HepG2 (cell line): Measurements from ENCODE around the gene UNKL. TPM values are rescaled to one million over a fixed set of nuclear protein-coding genes. Genes with fewer than 3 reads are reported as not detected.

Experiments
- ATAC-seq: fragments of 200-7000 bp; cut with Tn5 transposase; 3 replicates; pipeline ENCODE4 v1.9.1; 2020; ENCODE audit warnings: mild to moderate bottlenecking, moderate library complexity
- BruUV-seq: library from RNA; stranded (reverse); fragments of 400-500 nt; replicated peaks from 2 replicates; lab custom pipeline; 2021; lab: Mats Ljungman, UMichigan
- CTCF ChIA-PET: fragments of 300-600 bp; formaldehyde crosslinking; extraction: SDS; loops from one replicate; lab custom pipeline; 2021; ENCODE audit warnings: low total read pairs, inconsistent platforms, low intra/inter-chr PET ratio; lab: Yijun Ruan, JAX
- POLR2A ChIA-PET: fragments of 350-600 bp; sonication (Branson Sonifier 250); formaldehyde crosslinking; loops from one replicate; lab custom pipeline; 2020; ENCODE audit warnings: antibody characterized with exemption, inconsistent platforms; lab: Yijun Ruan, JAX
- DNase-seq: peaks from one replicate; pipeline ENCODE4 v3.0.0-alpha.2; 2015; ENCODE audit warnings: low spot score
- FAIRE-seq: peaks from 3 replicates; lab custom pipeline; 2011; peaks lifted over from hg19 to GRCh38; lab: Jason Lieb, UNC
- H2AFZ ChIP-seq: one replicate; pipeline ENCODE4 v1.6.1; 2011; ENCODE audit warnings: low read length, inconsistent platforms
- H3K27ac ChIP-seq: fragments of 300-600 bp; 3 replicates; pipeline ENCODE4 v1.8.0; 2011; ENCODE audit warnings: mixed run types, mild to moderate bottlenecking, mixed read lengths, low read length, inconsistent platforms; ENCODE audit not compliant: insufficient read depth; ENCODE audit errors: extremely low read length
- H3K27me3 ChIP-seq, 2 experiments: fragments of 200-600 bp in 1 of 2; 2 replicates in 1 of 2; 3 replicates in 1 of 2; pipeline versions ENCODE4 v1.6.0 to v1.8.0; 2011; ENCODE audit warnings: low read length in 2 of 2, mild to moderate bottlenecking in 2 of 2, moderate library complexity in 2 of 2, inconsistent platforms in 1 of 2; ENCODE audit not compliant: insufficient read depth in 2 of 2, control insufficient read depth in 1 of 2
- H3K36me3 ChIP-seq, 2 experiments: fragments of 200-600 bp in 1 of 2; replicated peaks in 1 of 2; 2 replicates in 1 of 2; 3 replicates in 1 of 2; pipeline versions ENCODE4 v1.5.1 to v1.8.0; 2011; ENCODE audit warnings: low read length in 2 of 2, inconsistent platforms in 1 of 2; ENCODE audit not compliant: insufficient read depth in 2 of 2, control insufficient read depth in 1 of 2
- H3K4me1 ChIP-seq: 2 replicates; pipeline ENCODE4 v1.5.1; 2012; ENCODE audit warnings: low read length, inconsistent platforms; ENCODE audit not compliant: insufficient read depth
- H3K4me2 ChIP-seq: 2 replicates; pipeline ENCODE4 v1.6.0; 2011; ENCODE audit warnings: low read depth, low read length, inconsistent platforms
- H3K4me3 ChIP-seq, 3 experiments: fragments of 200-600 bp in 1 of 3; sonication (generic), shearing (Covaris generic) in 1 of 3; replicated peaks in 1 of 3; 2 replicates each; pipeline ENCODE4 v1.5.1; 2011 to 2016; ENCODE audit warnings: low read length in 3 of 3, inconsistent platforms in 2 of 3, low read depth in 2 of 3, mild to moderate bottlenecking in 2 of 3, control low read depth in 1 of 3, mixed read lengths in 1 of 3; ENCODE audit not compliant: insufficient read depth in 1 of 3
- H3K79me2 ChIP-seq: one replicate; pipeline ENCODE4 v1.6.1; 2011; ENCODE audit warnings: low read length, inconsistent platforms; ENCODE audit not compliant: insufficient read depth
- H3K9ac ChIP-seq: 2 replicates; pipeline ENCODE4 v1.6.0; 2011; ENCODE audit warnings: mild to moderate bottlenecking, low read depth, low read length, inconsistent platforms; ENCODE audit not compliant: insufficient read depth
- H3K9me3 ChIP-seq: 2 replicates; pipeline ENCODE4 v1.5.1; 2012; ENCODE audit warnings: mild to moderate bottlenecking, low read length
- H4K20me1 ChIP-seq: 2 replicates; pipeline ENCODE4 v1.6.0; 2011; ENCODE audit warnings: inconsistent platforms, mild to moderate bottlenecking, low read length, moderate library complexity; ENCODE audit not compliant: insufficient read depth
- FOSL1 ChIP-seq: sonication (generic); formaldehyde crosslinking; IDR thresholded peaks from 2 replicates; pipeline ENCODE4 v1.9.0; 2021; ENCODE audit warnings: missing genetic modification reagents, borderline replicate concordance
- FUBP1 ChIP-seq: sonication (generic); formaldehyde crosslinking; IDR thresholded peaks from 2 replicates; pipeline ENCODE4 v1.5.1; 2020; ENCODE audit warnings: missing genetic modification reagents, mild to moderate bottlenecking, borderline replicate concordance
- HMGA1 ChIP-seq: sonication (generic); formaldehyde crosslinking; conservative IDR thresholded peaks from 2 replicates; pipeline ENCODE4 v1.4.0; 2020; ENCODE audit warnings: missing genetic modification reagents
- SRY ChIP-seq: sonication (generic); formaldehyde crosslinking; IDR thresholded peaks from 2 replicates; pipeline ENCODE4 v1.8.0; 2022; ENCODE audit warnings: mild to moderate bottlenecking, missing genetic modification reagents
- TEAD3 ChIP-seq: optimal IDR thresholded peaks from 2 replicates; pipeline ENCODE3; 2016; ENCODE audit warnings: borderline replicate concordance
- ZSCAN25 ChIP-seq: sonication (generic); formaldehyde crosslinking; IDR thresholded peaks from 2 replicates; pipeline ENCODE4 v1.8.0; 2022; ENCODE audit warnings: mild to moderate bottlenecking, missing genetic modification reagents
- WGBS: methylation state at CpG from one replicate; pipeline ENCODE4 v1.1.6; 2017; ENCODE audit warnings: low lambda C conversion rate; 5-methylcytosine and 5-hydroxymethylcytosine counted together
- in situ Hi-C: cut with HindIII; loops from 2 replicates; pipeline ENCODE4 v1.10.0; 2017; ENCODE audit warnings: low pct_unique_long_range_greater_than_20kb; ENCODE audit not compliant: extremely low pct_ligation_motif_present
- intact Hi-C: fragments of 100-400 bp; cut with micrococcal nuclease; formaldehyde crosslinking; loops from one replicate; pipeline ENCODE4 v1.10.0; 2022; ENCODE audit not compliant: unreplicated experiment
- polyA plus RNA-seq, 8 experiments: library from polyadenylated mRNA; depleted of rRNA in 3 of 8; stranded (reverse) in 7 of 8; unstranded in 1 of 8; fragments of >200 nt; fragmentation: Illumina TruSeq in 4 of 8; extraction: Trizol in 4 of 8; gene quantifications; 2 replicates each; pipeline versions ENCODE4 v1.2.1 to v1.2.3, GENCODE V29; 2011 to 2016; ENCODE audit warnings: low read depth in 4 of 8, missing spikeins in 1 of 8, mixed read lengths in 1 of 8; ENCODE audit not compliant: insufficient read depth in 1 of 8
- total RNA-seq, 5 experiments: library from RNA; depleted of rRNA; stranded (reverse); fragments of >200 nt; fragmentation: Illumina TruSeq; extraction: Trizol; gene quantifications; 2 replicates each; pipeline ENCODE4 v1.2.3, GENCODE V29; 2016; ENCODE audit warnings: low read depth in 1 of 5

UNKL gene
- total and polyA plus RNA-seq, 2 of the 13 experiments (the other 11 are each of a cell fraction or from before 2014, with no cell fraction given), result 10.4 to 17.6 TPM

- TF ChIP-seq FOSL1 (CRISPR knock-in tag), result no peak
- TF ChIP-seq, all 625 proteins: peak for 0
Measured at GRCh38 chr16:1432388-1433262, 18.1 kb upstream of the UNKL start (continued).

GRCh38 chr16:1431497-1432270 lies 17.2 kb upstream of the UNKL start:
- WGBS, result 45% methylated on average over 11 of the region's 20 CpGs
- H3K79me2 ChIP-seq, result no peaks in the 10 kb centered on the region
- ChIA-PET POLR2A (interaction anchor here (1.7 to 3.1 kb wide), 2 partner anchors 9 to 11 kb away, joined by 6 to 47 read pairs; partner anchors contain the start of gene UQCC4), CTCF (no interaction called here)
- H3K27me3 ChIP-seq, result peaks cover 10 to 35% of the 10 kb centered on the region in 2 experiments
- FAIRE-seq (no peak), DNase-seq (no peak), ATAC-seq (no peak)
- H3K36me3 ChIP-seq, result no peaks in the 10 kb centered on the region
- no TSS peak for BruUV-seq
- no peak overlapping the region for H3K27ac ChIP-seq
- no peak for TF ChIP-seq FUBP1 (CRISPR knock-in tag)
- TF ChIP-seq HMGA1 (CRISPR knock-in tag), result no peak
- no peak for TF ChIP-seq ZSCAN25 (CRISPR knock-in tag)
- TF ChIP-seq TEAD3 (CRISPR knock-in tag), result no peak
- TF ChIP-seq SRY, result no peak
- H3K9ac ChIP-seq, result no peak overlapping the region
- H3K9me3 ChIP-seq, result no peaks in the 10 kb centered on the region
- intact Hi-C loops (loop anchor here (2.0 kb wide), 1 partner anchor 43 kb away; the partner anchor contains the start of gene CLCN7), in situ Hi-C loops (no loop called here)
- H3K4me3 ChIP-seq, result peak overlapping the region in 2 of 3 experiments; percentile 45 to 72; a peak in 3 of 6 replicates
- no peaks in the 10 kb centered on the region for H4K20me1 ChIP-seq
- H2AFZ ChIP-seq, result no peak overlapping the region
- H3K4me2 ChIP-seq, result peak overlapping the region; percentile 95
- peaks cover 57% of the 10 kb centered on the region for H3K4me1 ChIP-seq
